SK-N-SH treated with all-trans-retinoic acid at 6 μM for 48 hours (cell line): Measurements from ENCODE around the gene SLC38A4.

ENCODE experiments used
- ATAC-seq: fragments of 200-7000 bp; cut with Tn5 transposase; 3 replicates; pipeline ENCODE4 v1.9.1; 2020; ENCODE audit warnings: mild to moderate bottlenecking, moderate library complexity
- ARNTL ChIP-seq: fragments of 450-650 bp; formaldehyde crosslinking; IDR thresholded peaks from 2 replicates; pipeline ENCODE4 v1.5.0; 2020; ENCODE audit warnings: low read depth, mild to moderate bottlenecking, moderate library complexity, borderline replicate concordance
- BACH2 ChIP-seq: fragments of 250-450 bp; sonication (Bioruptor Pico); IDR thresholded peaks from 2 replicates; pipeline ENCODE4 v1.9.0; 2021; ENCODE audit warnings: mild to moderate bottlenecking, borderline replicate concordance
- CREB5 ChIP-seq: fragments of 250-450 bp; sonication (Bioruptor Pico); IDR thresholded peaks from 2 replicates; pipeline ENCODE4 v1.5.1; 2020; ENCODE audit warnings: low read depth, mild to moderate bottlenecking, moderate library complexity
- CSDC2 ChIP-seq: fragments of 250-450 bp; sonication (Bioruptor Pico); IDR thresholded peaks from 2 replicates; pipeline ENCODE4 v1.5.0; 2020; ENCODE audit warnings: mild to moderate bottlenecking, moderate library complexity
- CSRNP3 ChIP-seq: fragments of 250-450 bp; sonication (Bioruptor Pico); IDR thresholded peaks from 2 replicates; pipeline ENCODE4 v1.5.1; 2021; ENCODE audit warnings: mild to moderate bottlenecking, moderate library complexity
- ESRRG ChIP-seq: fragments of 250-450 bp; sonication (Bioruptor Pico); IDR thresholded peaks from 2 replicates; pipeline ENCODE4 v1.6.1; 2021; ENCODE audit warnings: mild to moderate bottlenecking
- GLIS3 ChIP-seq: fragments of 250-450 bp; sonication (Bioruptor Pico); IDR thresholded peaks from 2 replicates; pipeline ENCODE4 v1.5.0; 2020; ENCODE audit warnings: mild to moderate bottlenecking, moderate library complexity
- OSR1 ChIP-seq: fragments of 250-450 bp; sonication (Bioruptor Pico); IDR thresholded peaks from 2 replicates; pipeline ENCODE4 v1.8.0; 2022; ENCODE audit warnings: moderate library complexity, mild to moderate bottlenecking, inconsistent platforms
- PATZ1 ChIP-seq: fragments of 250-450 bp; sonication (Bioruptor Pico); IDR thresholded peaks from 2 replicates; pipeline ENCODE4 v1.8.0; 2020; ENCODE audit warnings: mild to moderate bottlenecking, moderate library complexity, borderline replicate concordance
- POU6F1 ChIP-seq: fragments of 250-450 bp; sonication (Bioruptor Pico); IDR thresholded peaks from 2 replicates; pipeline ENCODE4 v1.8.0; 2021; ENCODE audit warnings: low read depth, mild to moderate bottlenecking, moderate library complexity, borderline replicate concordance
- PPARA ChIP-seq: fragments of 250-450 bp; sonication (Bioruptor Pico); IDR thresholded peaks from 2 replicates; pipeline ENCODE4 v1.5.0; 2020; ENCODE audit warnings: mild to moderate bottlenecking, borderline replicate concordance
- RARB ChIP-seq: fragments of 250-450 bp; sonication (Bioruptor Pico); IDR thresholded peaks from 2 replicates; pipeline ENCODE4 v1.8.0; 2021; ENCODE audit warnings: mild to moderate bottlenecking, moderate library complexity
- SNAI2 ChIP-seq: fragments of 250-450 bp; sonication (Bioruptor Pico); IDR thresholded peaks from 2 replicates; pipeline ENCODE4 v1.5.0; 2020; ENCODE audit warnings: mild to moderate bottlenecking, moderate library complexity
- TCF4 ChIP-seq: fragments of 250-450 bp; sonication (Bioruptor Pico); IDR thresholded peaks from 2 replicates; pipeline ENCODE4 v1.8.0; 2021; ENCODE audit warnings: mild to moderate bottlenecking, moderate library complexity, borderline replicate concordance
- TOX ChIP-seq: fragments of 250-450 bp; sonication (Bioruptor Pico); IDR thresholded peaks from 2 replicates; pipeline ENCODE4 v1.8.0; 2021; ENCODE audit warnings: mild to moderate bottlenecking, moderate library complexity, borderline replicate concordance
- TSHZ2 ChIP-seq: fragments of 250-450 bp; sonication (Bioruptor Pico); IDR thresholded peaks from 2 replicates; pipeline ENCODE4 v1.5.0; 2020; ENCODE audit warnings: mild to moderate bottlenecking, moderate library complexity
- ZFP3 ChIP-seq: fragments of 250-450 bp; sonication (Bioruptor Pico); IDR thresholded peaks from 2 replicates; pipeline ENCODE4 v1.5.0; 2020; ENCODE audit warnings: mild to moderate bottlenecking, moderate library complexity
- ZFP30 ChIP-seq: fragments of 450-650 bp; formaldehyde crosslinking; IDR thresholded peaks from 2 replicates; pipeline ENCODE4 v1.5.0; 2022; ENCODE audit warnings: mild to moderate bottlenecking, moderate library complexity
- ZNF565 ChIP-seq: fragments of 450-650 bp; formaldehyde crosslinking; conservative IDR thresholded peaks from 2 replicates; pipeline ENCODE4 v1.5.0; 2020; ENCODE audit warnings: low read depth, mild to moderate bottlenecking, moderate library complexity
- ZNF8 ChIP-seq: fragments of 450-650 bp; formaldehyde crosslinking; IDR thresholded peaks from 2 replicates; pipeline ENCODE4 v1.5.0; 2020; ENCODE audit warnings: mild to moderate bottlenecking, moderate library complexity

The SLC38A4 gene

GRCh38 chr12:46825591-46826414 lies at the start of gene SLC38A4:
TSS of gene SLC38A4 (minus strand) at chr12:46825997. CDS start at chr12:46793071, 32,926 bp downstream.
- TF ChIP-seq TSHZ2 (CRISPR knock-in tag) (no peak), TCF4 (CRISPR knock-in tag) (no peak), CSRNP3 (no peak), ZNF8 (CRISPR knock-in tag) (no peak), PPARA (CRISPR knock-in tag) (no peak), ZNF565 (no peak), RARB (CRISPR knock-in tag) (no peak), CSDC2 (CRISPR knock-in tag) (no peak), ZFP30 (CRISPR knock-in tag) (no peak), GLIS3 (CRISPR knock-in tag) (no peak), ZFP3 (CRISPR knock-in tag) (no peak), POU6F1 (CRISPR knock-in tag) (no peak), PATZ1 (CRISPR knock-in tag) (no peak), ARNTL (no peak), CREB5 (CRISPR knock-in tag) (no peak), ESRRG (CRISPR knock-in tag) (no peak), BACH2 (no peak), TOX (CRISPR knock-in tag) (no peak), OSR1 (CRISPR knock-in tag) (no peak)
- peak; percentile 90 for ATAC-seq

- no peak for ATAC-seq
- TF ChIP-seq TSHZ2 (CRISPR knock-in tag) (no peak), TOX (CRISPR knock-in tag) (no peak), ZNF565 (no peak), POU6F1 (CRISPR knock-in tag) (no peak), SNAI2 (no peak), RARB (CRISPR knock-in tag) (no peak), TCF4 (CRISPR knock-in tag) (no peak), ARNTL (no peak)
Observed at GRCh38 chr12:46875095-46875494, 49.3 kb upstream of the SLC38A4 start.
